Adipose tissue (tissue), 3 donors: ENCODE results near the gene REG4. TPM values are rescaled to one million over a fixed set of nuclear protein-coding genes. Genes with fewer than 3 reads are reported as not detected.

ENCODE experiments used
- H3K27ac ChIP-seq: one replicate; pipeline ENCODE4 v1.5.1; 2013; ENCODE audit warnings: low read depth, low read length
- WGBS, 3 donors: extraction: QIAGEN DNeasy Blood & Tissue Kit; methylation state at CpG; one replicate each; pipeline ENCODE4 v1.1.7; 2013; 5-methylcytosine and 5-hydroxymethylcytosine counted together
- polyA plus RNA-seq, 3 donors: library from polyadenylated mRNA; stranded (reverse); fragments of 200-250 nt; gene quantifications; one replicate each; pipeline ENCODE4 v1.2.3, GENCODE V29; 2013
- donor health status: healthy with polysubstance abuse.
- donor health status: Bipolar disorder and iron deficiency.
- donor health status: healthy.

REG4 gene
- polyA plus RNA-seq, 3 donors, result 0.12 to 16.7 TPM; not detected in 1

DNA sequence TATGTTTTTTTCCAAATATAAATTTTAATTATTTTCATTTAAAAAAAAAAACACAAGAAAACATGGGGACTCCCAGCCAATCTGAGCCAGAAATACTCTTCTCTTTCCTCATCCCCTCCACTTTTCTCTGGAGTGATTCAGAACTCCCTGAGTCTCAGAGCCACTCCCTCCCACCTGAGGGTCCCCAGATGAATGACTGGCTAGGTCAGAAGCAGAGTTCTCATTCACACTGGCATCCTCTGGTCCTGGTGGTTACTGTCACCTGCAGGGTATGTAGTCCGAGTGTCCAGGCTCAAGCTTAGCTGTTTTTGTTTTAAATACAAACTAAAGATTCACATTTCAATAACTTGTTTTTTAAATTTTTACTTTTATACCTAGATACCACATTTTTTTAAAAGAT is 48.9 kb downstream of the REG4 start:
- 89 to 95% (median 90%) methylated on average over 1 of the region's 1 CpG for WGBS, 3 donors
- no peak overlapping the region for H3K27ac ChIP-seq

- WGBS, 3 donors, result 66 to 82% (median 78%) methylated on average over 3 of the region's 3 CpGs
- H3K27ac ChIP-seq, result no peak overlapping the region
Observed at GRCh38 chr1:119758584-119758983, 52.7 kb downstream of the REG4 start.

- no peak overlapping the region for H3K27ac ChIP-seq
- 66 to 91% (median 84%) methylated on average over 4 of the region's 4 CpGs for WGBS, 3 donors
Observed at GRCh38 chr1:119752592-119752991, 58.7 kb downstream of the REG4 start.

DNA sequence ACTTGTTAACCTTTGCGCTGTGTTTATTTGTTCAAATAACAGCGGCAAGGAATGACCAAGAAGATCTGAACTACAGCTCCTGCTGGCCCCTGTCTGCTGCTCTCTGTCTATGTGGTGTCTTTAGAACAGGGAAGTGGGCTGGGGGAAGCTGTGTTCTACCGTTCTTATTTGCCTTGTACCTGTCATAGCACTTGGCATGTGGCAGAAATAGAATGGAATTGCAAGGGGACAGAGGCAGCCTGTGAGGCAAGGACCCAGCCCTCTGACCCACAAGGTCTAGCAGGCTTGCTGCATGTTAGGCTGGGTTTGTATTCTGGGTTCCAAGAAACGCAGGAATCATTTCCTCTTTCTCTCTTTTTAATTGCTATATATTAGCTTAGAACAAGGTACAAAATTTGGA is 63.2 kb downstream of the REG4 start:
- 53 to 60% (median 55%) methylated on average over 4 of the region's 4 CpGs for WGBS, 3 donors
- no peak overlapping the region for H3K27ac ChIP-seq

GRCh38 chr1:119747451-119747850 is 63.8 kb downstream of the REG4 start:
- H3K27ac ChIP-seq, result no peak overlapping the region
- WGBS, 3 donors, result 71 to 81% (median 74%) methylated on average over 3 of the region's 3 CpGs

GRCh38 chr1:119745034-119745433 is 66.2 kb downstream of the REG4 start:
- 92 to 100% (median 96%) methylated on average over 1 of the region's 1 CpG for WGBS, 3 donors
- no peak overlapping the region for H3K27ac ChIP-seq

DNA sequence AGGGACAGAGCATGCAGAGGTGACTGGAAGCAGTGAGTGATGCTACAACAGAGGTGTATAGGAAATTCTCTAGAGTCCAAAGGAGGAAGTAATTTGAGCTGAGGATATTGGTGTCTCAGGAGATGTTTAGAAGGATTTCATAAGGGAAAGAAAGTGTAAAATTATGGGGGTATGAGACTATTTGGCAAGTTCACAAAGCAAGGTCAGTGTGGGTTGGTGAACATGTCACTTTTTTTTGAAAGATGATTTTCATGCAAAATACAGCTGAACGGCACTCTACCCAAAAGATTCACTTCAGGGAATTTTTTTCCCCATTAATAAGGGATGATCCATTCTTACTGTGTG is 66.7 kb downstream of the REG4 start:
- no peak overlapping the region for H3K27ac ChIP-seq
- 45 to 93% (median 74%) methylated on average over 1 of the region's 1 CpG for WGBS, 3 donors

Other genes starting within 250 kb of the REG4 start
- gene ZNF697, start 163.2 kb downstream of the REG4 start, polyA plus RNA-seq, result 1 to 10 TPM; 1.1 to 3.8 (median 1.6) TPM
- 10 to 100 TPM; 65.2 to 84.3 (median 77.4) TPM for gene PHGDH, start 99.5 kb downstream of the REG4 start, polyA plus RNA-seq
- gene HMGCS2, start 42.6 kb downstream of the REG4 start, polyA plus RNA-seq, result 1 to 10 TPM in 1 of 3 donors, under 1 TPM in 2; 0.11 to 4.7 (median 0.67) TPM
- gene ADAM30, start 85.1 kb upstream of the REG4 start, polyA plus RNA-seq, result not detected